Embryonic facial prominence (tissue), 1 donor: ENCODE measurements around the gene KIF26B.

Experiments
- DNase-seq: peaks from one replicate; pipeline ENCODE4 v3.0.0-alpha.2; 2016; ENCODE audit errors: extremely low spot score

Gene KIF26B

DNA sequence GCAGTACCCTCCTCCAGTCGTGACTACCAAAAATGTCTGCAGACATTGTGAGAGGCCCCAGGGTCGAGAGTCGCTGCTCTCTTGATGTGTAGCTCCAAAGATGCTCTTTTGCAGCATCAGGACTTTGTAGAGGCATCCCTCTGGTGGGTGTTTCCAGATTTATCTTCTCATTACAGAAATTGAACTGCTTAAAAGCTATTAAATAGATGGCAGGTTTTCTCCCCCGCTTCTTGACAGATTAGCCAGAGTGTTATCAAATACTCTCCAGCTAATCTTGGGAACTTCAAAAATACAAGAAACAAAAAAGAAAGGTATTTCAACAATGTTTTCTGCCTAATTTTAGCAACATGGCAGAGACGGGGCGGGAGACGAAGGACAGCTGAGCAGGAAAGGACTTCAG lies 265.2 kb downstream of the KIF26B start:
- DNase-seq = no peak

DNA sequence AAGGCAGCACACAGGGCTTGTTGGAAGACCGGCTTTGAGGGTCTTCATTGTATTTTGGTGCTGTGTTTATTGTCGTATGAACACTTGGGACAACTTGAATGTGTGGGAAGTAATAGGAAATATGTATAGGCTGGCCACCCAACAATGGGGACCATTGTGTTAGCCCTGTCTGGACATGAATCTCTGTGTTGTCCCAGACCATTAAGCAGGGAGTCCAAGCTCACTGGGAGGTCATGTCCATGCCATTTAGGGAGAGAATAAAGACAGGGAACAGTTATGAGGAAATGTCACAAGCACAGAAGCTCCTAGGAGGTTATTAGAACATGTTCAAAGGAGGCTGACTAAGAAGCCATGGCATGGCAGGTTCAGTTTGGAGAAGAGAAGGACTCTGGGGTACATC lies 266.1 kb downstream of the KIF26B start:
- no peak for DNase-seq

DNA sequence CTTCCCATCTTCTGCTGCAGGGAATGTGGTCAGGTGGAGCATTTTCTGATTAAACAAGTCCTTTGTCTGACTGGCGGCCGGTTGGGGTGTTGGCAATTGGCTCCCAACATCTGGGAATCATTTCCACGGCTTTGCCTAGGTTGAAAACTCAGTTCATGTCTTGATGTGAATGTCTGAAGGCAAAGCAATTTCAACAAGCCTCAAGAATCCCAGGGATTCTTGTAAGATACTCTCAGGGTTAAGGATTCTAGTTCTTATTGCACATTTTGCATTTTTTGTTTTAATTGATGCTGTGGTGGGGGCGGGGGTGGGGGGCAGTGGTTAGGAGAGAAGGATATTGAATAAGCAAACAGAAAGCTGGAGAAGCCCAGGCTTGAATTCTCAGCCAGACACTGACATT lies 273.9 kb downstream of the KIF26B start:
- no peak for DNase-seq

DNA sequence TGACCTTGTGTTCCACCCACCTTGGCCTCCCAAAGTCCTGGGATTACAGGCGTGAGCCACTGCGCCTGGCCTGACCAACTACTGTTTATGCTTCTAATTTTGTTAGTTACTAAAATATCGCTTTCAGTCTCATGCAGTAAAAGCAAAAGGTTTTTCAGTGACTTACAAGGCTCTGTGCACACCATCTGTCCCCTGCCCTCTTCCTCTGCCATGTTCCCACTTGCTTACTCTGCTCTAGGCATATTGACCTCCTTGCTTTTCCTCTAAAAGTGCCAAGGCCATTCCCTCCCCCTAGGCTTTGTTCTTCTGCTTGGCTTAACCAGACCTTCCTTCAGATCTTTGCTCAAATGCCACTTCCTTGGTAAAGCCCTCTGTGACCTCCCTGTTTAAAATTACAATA lies 276.9 kb downstream of the KIF26B start:
- no peak for DNase-seq

DNA sequence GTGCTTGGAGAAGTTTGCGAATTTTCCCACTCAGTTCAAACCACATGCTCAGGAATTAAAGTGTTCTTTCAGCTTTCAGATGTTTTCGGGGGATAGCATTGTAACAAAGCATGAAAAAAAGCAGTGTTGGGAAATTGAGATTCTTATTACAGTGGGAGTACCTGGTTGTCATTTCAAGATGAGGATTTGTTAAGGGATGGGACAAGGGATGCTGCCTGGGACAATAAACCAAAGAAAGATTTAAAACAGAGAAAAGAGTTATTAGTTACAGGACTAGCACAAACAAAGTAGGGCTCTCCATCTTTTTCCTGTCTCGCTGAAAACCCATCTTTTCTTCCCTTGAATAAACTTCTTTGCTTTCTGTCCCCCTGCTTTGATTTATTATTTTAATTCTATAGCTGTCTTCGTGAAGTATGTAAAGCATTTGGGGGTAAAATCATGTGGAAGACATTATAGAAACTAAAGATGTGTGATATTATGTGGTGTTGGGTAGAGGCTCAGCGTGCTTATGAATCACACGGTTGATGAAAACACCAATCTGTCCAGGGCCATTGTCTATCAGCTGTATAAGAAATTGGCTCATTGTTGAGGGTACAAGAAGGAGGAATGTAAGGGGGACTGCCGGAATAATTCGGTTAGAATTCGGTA lies 277.6 kb downstream of the KIF26B start:
- no peak for DNase-seq

DNA sequence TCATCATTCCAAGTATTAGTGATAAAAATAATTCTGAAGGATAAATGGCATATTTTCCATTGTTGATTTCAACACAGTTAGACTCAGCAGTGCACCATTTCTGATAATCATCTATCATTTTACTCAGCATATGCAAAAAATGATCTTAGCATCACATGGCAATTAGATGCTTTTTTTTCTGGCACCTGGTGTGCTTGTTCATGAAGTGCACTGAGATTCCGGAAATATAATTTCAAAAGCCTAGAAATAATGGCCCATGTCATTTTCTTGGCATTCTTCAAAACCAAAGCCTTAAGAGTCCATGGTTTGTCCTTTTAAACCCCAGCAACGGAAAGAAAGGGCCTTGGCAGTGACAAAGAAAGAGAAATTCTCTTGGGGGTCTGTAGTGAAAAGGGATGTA lies 278.8 kb downstream of the KIF26B start:
- DNase-seq = no peak

DNA sequence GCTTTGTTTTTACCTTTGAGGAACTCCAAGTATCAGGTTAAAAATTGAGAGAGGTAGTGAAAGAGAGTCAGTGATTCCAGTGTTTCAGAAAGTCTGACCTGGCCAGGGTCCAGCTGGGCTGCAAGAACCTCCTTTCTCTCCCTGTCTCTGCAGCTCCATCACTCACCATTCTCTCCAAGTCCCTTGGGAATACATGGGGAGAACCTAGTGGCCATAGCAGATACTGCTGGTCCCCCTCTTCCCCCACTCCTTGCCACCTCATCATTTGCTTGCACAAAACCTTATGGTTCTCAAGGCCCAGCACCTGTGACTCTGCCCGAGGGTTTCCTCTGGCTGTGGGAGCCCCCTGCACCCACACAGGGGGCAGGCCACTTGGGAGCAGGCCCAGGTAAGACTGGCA lies 279.5 kb downstream of the KIF26B start:
- no peak for DNase-seq

DNA sequence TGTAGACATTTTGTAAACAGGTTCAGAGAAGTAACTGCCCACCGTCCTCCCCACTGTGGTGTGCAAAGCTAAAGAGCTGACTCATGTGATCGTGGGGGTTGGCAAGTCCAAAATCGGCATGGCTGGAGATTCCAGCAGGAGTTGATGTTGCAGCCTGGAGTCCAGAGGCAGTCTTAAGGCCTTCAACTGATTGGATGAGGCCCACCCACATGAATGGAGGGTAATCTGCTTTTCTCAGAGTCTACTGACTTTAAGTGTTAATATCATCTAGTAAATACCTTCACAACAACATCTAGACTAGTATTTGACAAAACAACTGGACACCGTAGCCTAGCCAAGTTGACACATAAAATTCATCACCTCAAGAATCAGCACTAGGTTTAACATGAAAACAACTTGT lies 281.6 kb downstream of the KIF26B start:
- no peak for DNase-seq

DNA sequence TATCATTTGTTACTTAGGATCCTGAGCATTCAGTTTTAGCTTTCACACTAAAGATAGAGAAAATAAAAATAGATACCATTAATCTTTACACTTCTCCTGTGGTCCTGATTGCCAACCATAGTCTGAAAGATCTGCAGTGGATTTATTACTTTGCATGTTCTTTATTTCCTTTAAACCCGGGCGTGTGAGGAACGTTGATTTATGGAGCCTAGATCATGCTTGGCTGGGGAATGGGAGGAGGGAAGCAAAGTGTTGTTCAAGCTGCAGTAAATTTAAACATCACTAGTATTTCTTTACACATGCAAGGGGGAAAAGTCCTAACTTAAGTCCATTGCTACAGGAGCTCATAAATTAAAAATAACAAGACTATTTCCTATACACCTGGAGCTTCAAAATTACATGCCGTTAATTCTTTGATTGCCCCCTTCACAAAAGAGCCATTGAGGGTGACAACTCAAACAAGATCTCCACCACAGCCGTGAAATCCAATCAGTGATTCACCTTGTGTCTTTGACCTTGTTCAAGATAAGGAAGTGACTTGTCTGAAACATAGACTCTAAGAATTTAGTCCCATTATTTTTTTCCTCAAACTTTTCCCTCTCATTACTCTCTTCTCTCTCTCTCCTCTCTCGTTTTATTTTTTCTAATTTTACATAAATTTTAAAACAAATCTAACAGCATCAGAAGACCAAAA lies 282.7 kb downstream of the KIF26B start:
- DNase-seq = no peak

DNA sequence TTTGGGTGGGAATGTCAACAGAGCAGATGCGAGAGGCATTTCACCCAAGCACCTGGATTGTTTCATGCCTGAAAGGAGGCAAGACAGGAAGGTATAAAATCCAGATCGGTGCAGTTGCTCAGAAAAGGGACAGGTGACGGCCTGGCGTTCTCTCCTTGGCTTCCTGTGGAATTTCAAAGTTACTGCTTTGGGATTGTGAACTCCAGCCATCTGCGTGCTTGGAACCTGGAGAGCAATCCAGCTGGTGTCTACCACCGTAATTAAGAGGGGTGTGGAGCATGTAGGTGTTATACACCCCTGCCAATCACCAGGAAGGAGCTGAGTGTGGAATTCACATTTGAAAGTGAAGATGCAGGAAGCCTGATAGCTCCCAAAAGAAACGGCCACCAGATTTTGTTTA lies 286.1 kb downstream of the KIF26B start:
- no peak for DNase-seq

DNA sequence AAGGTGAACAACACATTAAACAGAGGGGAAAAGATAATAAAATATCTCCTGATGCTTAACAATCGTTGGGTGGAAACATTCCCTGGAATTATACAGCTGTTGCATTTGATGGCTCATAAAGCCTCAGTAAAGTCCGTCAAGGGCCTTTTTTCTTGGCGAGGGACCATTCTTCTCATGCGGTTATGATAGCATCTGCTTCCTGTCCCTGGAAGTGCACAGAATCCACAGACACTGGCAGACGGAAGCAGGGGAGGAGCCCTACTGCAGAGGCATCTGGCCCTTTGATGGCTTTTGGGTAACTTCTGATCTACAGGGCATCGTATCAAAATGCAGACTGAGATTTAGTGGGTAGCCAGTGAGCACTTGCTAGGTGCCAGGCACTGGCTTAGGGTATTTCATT lies 286.9 kb downstream of the KIF26B start:
- DNase-seq = no peak

DNA sequence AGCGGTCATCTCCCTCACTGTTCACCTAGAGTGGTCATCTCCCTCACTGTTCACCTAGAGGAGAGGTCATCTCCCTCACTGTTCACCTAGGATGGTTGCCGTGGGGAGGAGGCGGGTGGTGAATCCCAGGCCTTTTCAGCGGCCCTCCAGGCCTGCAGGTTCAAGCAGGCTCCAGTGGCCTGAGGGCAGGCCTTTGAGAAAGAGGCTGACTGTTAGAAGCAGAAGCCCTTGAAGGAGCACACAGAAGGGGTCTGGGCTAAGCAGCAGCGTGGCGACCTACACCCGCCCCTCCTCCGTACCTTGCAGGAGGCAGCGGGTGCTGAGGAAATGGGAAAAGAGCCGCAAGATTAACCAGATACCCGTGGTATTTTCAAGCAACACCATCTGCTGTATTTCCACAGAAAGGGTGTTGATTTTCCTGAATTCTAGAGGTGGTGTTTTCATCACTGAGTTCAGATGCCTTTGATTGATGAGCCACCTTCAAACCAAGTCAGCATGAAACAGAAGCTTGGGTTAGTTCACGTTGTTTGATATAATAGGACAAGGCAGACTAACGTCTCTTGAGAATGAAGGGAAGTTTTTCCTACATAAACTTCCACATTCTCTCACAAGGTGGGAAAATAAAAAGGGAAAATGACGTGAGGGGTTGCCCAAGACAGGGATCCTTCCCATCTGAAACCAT lies 289.5 kb downstream of the KIF26B start:
- no peak for DNase-seq

DNA sequence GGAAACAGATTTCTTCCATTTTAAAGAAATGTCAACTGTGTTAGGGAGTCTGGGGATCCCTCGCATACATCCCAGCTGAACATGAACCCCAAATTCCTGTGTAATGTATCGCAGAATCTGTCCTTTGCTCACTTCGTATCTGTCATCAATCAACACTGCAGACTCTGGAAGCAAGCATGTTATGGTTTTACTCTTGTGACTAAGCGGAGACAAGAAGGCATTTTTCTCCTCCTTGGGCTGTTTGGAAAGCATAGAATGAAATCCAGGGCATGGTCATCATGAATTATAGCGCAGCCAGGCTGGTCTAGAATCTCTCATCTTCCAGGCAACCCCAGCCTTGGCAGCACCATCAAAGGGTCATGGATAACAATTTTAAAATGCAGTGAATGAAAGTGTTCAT lies 290.2 kb downstream of the KIF26B start:
- no peak for DNase-seq

DNA sequence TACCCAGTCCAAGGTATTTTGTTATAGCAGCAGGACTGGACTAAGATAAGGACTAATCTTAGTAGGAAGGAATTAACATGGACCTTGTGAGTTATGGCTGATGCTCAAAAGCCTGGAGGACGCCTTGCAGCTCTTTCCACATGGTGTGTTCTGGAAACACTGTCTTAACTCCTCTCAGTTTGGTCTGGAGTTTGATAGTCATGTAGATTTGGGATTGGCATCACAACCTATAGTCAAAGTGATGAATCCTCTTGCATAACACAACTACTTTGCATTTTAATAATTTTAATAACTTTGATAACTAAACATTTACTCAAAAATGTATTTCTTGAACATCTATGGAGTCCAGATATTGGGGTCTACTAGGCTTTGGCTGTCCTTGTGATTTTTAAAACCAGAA lies 293.7 kb downstream of the KIF26B start:
- DNase-seq = no peak

DNA sequence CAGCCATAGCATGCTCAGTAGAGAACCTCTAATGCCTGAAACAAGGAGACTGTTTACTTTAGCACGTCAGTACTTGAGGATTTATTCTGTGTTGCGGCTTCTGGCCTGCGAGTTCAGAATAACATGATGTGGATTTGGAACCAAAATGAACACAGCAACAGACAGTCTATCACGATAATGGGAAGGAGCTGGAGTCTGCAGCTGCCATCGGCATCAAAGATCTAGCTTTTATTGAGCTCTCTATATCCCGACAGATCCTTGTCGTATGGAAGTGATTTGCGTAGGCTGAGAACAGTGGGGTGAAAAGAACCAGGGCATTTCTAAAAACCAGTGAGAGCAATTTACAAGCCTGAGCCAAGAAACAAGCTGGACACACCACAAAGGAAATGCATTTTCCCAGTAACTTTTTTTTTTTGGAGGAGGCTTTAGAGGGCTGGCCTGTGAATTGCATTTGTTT lies 294.2 kb downstream of the KIF26B start:
- DNase-seq = no peak

DNA sequence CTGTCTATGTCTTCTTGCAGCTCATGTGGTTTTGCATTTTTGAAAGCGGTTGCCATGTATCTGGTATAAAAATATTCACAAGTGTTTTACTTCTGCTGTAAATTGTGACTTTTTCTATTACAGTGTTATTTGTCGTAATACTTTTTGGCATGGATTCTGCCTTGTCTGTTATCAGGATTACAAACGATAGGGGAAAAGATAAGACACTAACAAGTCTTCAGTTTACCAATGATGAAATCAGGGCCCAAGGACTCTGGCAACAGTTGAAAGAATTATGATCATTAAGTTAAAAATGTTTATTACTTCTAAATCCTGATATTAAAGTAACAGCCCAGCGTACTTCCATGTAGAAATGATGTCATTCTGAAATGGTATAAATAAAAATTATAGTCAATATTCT lies 298.8 kb downstream of the KIF26B start:
- DNase-seq = no peak

DNA sequence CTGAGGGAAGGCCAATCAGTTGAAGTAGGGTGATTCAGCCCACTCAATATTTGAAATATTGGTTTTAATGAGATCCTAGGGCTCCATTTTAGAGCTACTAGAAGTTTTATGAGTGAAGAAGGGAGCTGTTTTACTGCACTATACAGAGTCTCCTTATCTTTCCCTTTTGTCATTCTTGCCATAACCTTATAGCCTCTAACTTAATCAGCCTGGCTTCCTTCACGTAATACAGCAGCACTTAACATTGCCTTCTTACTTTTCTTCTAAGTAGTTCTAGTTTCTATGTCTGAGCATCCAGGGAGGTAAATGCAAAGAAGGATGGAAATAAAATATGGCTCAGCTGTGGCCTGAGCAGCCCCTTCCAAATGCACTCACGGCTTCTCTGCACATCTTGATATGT lies 299.3 kb downstream of the KIF26B start:
- no peak for DNase-seq

DNA sequence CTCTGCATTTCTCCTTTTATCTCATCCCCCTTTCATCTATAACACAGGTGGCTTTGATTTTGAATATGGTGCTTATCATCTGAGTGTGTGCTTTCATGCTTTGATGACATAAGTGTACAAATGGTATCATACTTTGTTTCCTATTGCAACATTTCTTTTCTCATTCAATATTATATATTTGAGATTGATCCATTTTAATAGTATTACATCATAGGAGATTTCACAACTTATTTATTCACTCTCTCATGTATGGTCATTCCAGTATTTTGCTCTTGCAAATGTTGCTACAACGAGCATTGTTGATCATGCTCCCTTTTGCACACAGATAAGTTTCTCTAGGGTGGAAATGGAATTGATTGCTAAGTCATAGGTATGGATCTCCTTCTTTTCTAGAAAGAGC lies 302.8 kb downstream of the KIF26B start:
- DNase-seq = no peak

DNA sequence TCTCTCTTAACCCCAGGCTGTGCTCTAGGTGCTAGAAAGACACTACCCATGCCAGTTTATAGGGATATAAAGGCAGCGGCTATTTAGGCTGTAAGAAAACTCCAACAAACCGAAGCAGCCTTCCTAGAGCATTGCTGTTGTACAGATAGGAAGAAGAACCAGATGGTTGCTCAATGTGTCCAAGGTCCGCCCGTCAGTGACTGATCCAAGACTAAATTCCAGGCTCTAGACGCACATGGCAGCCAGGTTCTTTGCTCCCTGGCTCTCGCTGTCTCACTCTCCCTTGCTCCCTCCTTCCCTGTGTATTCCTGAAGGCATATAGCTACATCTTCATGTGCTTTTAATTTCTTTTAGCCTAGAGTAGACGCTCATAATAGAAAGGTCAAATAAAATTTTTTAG lies 303.4 kb downstream of the KIF26B start:
- DNase-seq = no peak

DNA sequence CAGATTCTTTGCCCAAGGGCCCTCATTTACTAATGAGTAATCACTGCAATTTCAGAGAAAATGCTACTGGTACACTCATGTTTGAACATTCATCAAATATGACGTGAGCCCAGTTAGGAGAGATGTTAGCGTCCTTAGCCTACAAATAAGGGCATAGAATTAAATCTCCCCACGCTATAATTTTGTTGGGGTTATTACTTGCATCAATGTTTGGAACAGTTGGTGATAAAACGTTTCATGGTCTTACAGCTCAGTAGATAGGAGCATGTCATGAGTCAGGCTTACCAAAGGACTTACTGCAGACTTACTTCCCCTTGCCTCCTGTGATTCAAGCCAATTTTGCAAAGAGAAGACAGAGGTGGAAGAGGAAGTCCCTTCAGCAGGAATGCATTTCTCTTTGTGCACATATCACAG lies 304.0 kb downstream of the KIF26B start:
- DNase-seq = no peak

DNA sequence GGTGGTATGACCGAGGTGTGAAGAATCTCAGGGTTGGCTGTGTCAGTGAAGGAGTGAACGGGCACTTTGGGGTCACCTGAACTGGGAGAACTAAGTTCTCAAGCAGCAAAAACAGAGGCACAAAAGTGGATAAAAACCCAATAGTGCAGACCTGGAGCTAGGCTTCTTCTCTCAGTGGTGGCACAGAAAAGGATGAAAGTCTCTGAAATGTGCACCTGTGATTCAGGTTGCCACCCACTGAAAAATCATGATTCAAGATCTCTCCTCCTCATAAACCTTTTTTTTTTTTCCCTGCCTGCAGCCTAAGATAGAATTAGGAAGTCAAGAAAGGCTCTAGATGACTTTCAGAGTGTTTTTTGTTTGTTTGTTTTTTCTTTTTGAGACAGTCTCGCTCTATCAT lies 304.8 kb downstream of the KIF26B start:
- no peak for DNase-seq

DNA sequence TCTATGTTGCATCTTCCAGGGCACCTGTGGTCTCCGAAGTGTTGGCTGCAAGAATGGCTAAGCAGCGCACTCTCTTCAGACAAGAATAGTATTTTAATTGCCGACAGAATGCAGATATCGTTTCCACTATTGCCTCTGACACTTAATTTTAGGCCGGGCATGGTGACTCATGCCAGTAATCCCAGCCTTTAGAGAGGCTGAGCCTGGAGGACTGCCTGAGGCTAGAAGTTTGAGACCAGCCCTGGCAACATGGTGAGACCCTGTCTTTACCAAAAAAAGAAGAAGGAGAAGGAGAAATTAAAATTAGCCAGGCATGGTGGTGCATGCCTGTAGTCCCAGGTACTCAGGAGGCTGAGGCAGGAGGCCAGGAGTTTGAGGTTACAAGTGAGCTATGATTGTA lies 306.9 kb downstream of the KIF26B start:
- no peak for DNase-seq

DNA sequence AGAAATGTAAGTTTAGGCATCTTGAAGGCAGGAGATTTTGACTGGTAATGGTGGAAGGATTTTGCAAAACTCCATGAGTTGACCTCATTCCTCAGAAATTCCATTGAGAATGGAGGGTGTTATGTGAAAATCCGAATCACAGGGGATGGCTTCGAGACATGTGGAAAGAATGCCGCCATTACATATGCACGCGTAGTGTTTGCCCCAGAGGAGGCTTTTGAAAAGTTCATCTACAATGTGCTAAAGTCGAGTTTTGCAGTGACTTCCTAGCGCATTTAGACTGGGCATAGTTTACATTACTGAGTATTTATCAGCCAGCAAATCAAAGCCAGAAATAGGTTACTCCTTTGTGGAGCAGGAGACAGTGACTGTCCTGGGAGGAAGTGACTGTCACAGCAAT lies 307.4 kb downstream of the KIF26B start:
- DNase-seq = no peak
